HTERT RPE-1 (cell line): ENCODE measurements around the gene E2F2.

Experiments used
- in situ Hi-C: fragments of 300-500 bp; cut with MboI; formaldehyde crosslinking; loops from 4 replicates; pipeline ENCODE4 v1.14.3; 2020; ENCODE audit warnings: low sequenced_read_pairs

The E2F2 gene

GRCh38 chr1:23466423-23466989 lies 64.5 kb downstream of the E2F2 start:
- in situ Hi-C loops, result no loop called here

GRCh38 chr1:23463286-23463685 lies 67.7 kb downstream of the E2F2 start:
- in situ Hi-C loops, result no loop called here

- in situ Hi-C loops, result no loop called here
These were observed 68.3 kb downstream of the E2F2 start for GRCh38 chr1:23462766-23463165.

- in situ Hi-C loops, result no loop called here
These were observed 70.0 kb downstream of the E2F2 start for GRCh38 chr1:23461050-23461449.

GRCh38 chr1:23460519-23460918 lies 70.5 kb downstream of the E2F2 start:
- in situ Hi-C loops, result no loop called here

- in situ Hi-C loops, result no loop called here
These were observed 71.7 kb downstream of the E2F2 start for GRCh38 chr1:23459338-23459757.
